Activated T-cell treated with anti-CD3 and anti-CD28 coated beads for 24 hours (primary cell): ENCODE data around the gene IL20.

Source experiments
- DNase-seq: peaks from one replicate; pipeline ENCODE4 v3.0.0-alpha.2; 2020; ENCODE audit warnings: low read depth

IL20 gene

GRCh38 chr1:206904423-206905142 is 39.2 kb downstream of the IL20 start:
- DNase-seq: no peak

GRCh38 chr1:206905295-206906164 is 40.1 kb downstream of the IL20 start:
- DNase-seq: no peak

GRCh38 chr1:206907304-206907991 is 42.0 kb downstream of the IL20 start:
- no peak for DNase-seq

- DNase-seq: no peak
Observed at GRCh38 chr1:206908038-206908437, 42.6 kb downstream of the IL20 start.

- no peak for DNase-seq
Observed at GRCh38 chr1:206909161-206909882, 43.9 kb downstream of the IL20 start.

- DNase-seq: no peak
Observed at GRCh38 chr1:206909883-206910318, 44.5 kb downstream of the IL20 start.

- DNase-seq: no peak
Observed at GRCh38 chr1:206911064-206911663, 45.7 kb downstream of the IL20 start.

- DNase-seq: peak; percentile 62
Observed at GRCh38 chr1:206912445-206913095, 47.1 kb downstream of the IL20 start.

- DNase-seq: no peak
Observed at GRCh38 chr1:206913766-206914537, 48.5 kb downstream of the IL20 start.

GRCh38 chr1:206915030-206915735 is 49.8 kb downstream of the IL20 start:
- DNase-seq: no peak

- DNase-seq: no peak
Observed at GRCh38 chr1:206916000-206916709, 50.7 kb downstream of the IL20 start.

GRCh38 chr1:206918076-206918475 is 52.7 kb downstream of the IL20 start:
- no peak for DNase-seq
